ENCODE results near the gene TNFSF15.

The TNFSF15 gene

GRCh38 chr9:114825126-114825795 lies 19.4 kb upstream of the TNFSF15 start:
- DNase-seq (ENCODE audit: low read depth in 1 of 2, low spot score in 1 of 2), result no peak

GRCh38 chr9:114824110-114824509 lies 18.3 kb upstream of the TNFSF15 start:
- DNase-seq (ENCODE audit: low read depth in 1 of 2, low spot score in 1 of 2), result no peak

DNA sequence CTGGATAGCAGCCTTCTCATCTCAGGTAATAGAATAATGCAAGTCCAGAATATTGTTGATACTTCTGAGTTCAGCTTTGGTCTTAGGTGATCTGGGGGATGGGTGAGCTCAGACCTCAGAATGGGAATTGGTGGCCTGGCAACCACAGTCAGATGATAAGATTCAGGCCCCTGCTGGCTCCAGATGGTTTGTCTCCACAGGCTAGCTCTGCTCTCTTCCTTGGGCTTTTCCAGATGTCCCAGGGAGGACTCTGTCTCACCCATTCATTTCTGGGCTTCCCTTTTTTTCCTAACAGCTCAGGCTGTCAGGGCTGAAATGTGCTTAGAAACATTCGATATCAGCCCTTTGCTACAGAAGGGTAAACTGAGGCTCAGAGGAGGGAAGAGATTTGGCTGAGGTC lies 17.6 kb upstream of the TNFSF15 start:
- DNase-seq (ENCODE audit: low read depth in 1 of 2, low spot score in 1 of 2), result no peak

- no peak for DNase-seq (ENCODE audit: low read depth in 1 of 2, low spot score in 1 of 2)
Measured at GRCh38 chr9:114822708-114823107, 16.9 kb upstream of the TNFSF15 start.

DNA sequence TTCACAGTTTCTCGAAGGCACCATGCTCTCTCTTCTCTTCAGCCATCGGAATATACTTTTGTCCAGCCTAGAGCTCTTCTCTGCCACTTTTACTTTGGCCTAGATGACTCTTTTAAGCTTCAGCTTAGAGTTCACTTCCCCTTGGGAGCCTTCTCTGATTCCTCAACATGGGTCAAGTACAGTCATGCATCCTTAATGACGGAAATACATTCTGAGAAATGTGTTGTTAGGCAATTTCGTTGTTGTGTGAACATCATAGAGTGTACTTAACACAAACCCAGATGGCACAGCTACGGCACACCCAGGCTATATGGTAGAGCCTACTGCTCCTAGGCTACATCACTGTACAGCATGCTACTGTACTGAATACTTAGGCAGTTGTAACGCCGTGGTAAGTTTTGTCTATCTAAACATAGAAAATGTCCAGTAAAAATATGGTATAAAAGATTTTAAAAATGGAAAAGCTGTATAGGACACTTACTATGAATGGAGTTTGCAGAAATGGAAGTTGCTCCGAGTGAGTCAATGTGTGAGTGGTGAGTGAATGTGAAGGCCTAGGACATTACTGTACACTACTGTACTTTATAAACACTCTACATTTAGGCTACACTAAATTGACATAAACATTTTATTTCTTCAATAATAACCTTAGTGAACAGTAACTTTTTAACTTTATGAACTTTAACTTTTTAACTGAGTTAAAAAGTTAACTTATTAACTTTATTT lies 15.1 kb upstream of the TNFSF15 start:
- no peak for DNase-seq (ENCODE audit: low read depth in 1 of 2, low spot score in 1 of 2)

DNA sequence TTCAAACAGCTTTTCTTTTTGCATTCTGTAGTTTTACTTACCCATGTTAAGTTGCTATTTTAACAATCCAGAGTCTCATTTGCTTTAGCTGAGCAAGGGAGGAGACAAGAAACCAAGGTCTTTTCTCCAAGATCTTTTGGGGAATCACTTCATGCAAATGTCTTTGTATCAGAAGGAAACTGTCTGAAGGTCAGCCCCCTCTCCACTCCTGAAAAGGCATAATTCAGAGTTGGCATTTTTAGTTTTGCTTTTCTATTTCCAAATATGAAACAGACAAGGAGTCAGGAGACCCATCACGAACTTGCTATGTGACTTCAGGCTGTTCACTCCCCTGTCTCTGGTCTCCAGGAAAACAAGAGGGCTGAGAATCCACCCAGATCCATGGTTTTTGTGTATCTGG lies 12.3 kb upstream of the TNFSF15 start:
- DNase-seq (ENCODE audit: low read depth in 1 of 2, low spot score in 1 of 2), result no peak

- DNase-seq (ENCODE audit: low read depth in 1 of 2, low spot score in 1 of 2), result no peak
Measured at GRCh38 chr9:114813717-114814418, 8.0 kb upstream of the TNFSF15 start.

DNA sequence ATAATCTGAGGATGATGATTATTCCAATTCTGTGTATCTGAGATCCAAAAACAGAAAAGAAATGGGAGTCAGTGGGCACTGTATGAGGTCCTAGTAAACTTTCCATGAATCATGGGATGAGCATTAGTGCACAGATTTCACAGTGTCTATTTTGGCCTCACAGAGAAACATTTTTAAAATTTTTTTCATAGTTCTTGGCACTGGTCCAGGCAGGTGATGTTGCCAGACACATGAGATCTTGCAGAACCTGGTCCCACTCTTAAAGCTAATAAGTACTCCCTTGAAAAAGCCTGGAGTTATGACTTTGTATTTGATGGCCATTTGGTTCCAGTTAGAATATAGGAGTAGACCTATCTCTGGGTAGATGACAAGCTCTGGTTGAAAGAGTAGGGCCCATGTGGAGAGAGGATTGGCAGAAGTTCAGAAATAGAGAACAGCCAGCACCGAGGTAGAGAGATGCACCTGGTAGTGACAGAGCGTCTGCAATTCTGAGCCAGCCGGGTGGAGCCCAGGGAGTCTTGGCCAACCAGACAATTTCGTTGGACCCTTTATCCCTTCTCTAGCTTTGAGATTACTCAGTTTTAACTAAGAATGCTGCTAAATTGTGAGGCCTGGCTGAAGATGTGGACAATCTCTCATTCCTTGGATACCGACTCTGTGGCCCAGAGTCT lies 6.3 kb upstream of the TNFSF15 start:
- DNase-seq (ENCODE audit: low read depth in 1 of 2, low spot score in 1 of 2), result no peak

- no peak for DNase-seq (ENCODE audit: low read depth in 1 of 2, low spot score in 1 of 2)
Measured at GRCh38 chr9:114811301-114811700, 5.5 kb upstream of the TNFSF15 start.

GRCh38 chr9:114810614-114811013 lies 4.8 kb upstream of the TNFSF15 start:
- no peak for DNase-seq (ENCODE audit: low read depth in 1 of 2, low spot score in 1 of 2)

DNA sequence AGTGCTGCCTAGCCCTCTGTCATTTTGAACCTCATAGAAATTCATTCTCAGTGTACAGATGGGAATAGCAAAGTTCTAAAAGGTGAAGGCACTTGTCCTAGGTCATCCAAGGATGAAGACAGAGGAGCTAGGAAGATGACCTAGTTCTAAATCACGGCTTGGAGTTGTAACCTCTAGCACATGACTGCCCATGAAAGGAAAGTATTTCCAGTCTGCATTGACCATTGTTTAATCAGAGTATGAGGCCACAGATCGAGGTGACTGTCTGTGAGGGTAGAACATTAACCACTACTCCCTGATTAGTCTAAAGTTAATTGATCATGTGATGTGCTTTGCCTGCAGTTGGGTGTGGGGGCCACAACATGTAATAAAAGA lies 674 bp upstream of the TNFSF15 start:
- DNase-seq (ENCODE audit: low read depth in 1 of 2, low spot score in 1 of 2), result no peak

GRCh38 chr9:114804505-114804904 lies 1.3 kb downstream of the TNFSF15 start:
- no peak for DNase-seq (ENCODE audit: low read depth in 1 of 2, low spot score in 1 of 2)

DNA sequence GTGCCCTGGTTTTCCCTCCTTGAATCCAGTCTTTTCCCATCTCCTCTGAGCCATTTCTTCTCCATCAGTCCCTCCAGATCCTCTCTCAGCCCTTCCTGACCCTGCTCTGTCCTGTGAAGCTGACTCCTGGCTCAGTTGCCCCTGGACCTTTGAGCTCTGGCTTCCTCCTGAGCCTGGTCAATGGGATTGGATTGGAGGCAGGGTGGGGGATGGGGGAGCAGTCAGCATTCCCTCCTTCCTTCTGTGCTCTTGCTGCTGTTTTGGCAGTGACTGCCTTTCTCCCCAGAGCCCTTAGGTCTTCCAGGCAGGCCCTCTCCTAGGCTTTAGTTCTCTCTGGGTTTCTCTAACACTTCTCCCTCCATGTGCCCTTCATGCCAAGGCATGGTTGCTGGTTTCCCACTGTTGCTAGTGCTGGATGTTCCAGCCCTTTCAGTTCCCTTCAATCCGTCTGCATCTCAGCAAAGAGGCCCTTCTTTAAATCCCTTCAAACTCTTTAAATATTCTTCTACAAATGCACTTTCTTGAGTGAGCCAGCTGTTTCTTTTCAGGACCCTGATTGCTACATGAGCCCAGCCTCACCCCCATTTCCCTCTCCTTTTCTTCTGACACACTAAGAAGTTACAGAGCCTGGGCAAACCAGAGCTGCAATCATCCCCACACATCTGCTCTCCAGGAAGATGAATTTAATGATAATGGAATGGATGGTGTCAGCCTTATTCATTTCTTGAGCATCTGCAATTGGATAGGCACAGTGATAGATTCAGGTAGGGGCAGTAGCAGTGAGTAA lies 2.2 kb downstream of the TNFSF15 start:
- DNase-seq (ENCODE audit: low read depth in 1 of 2, low spot score in 1 of 2), result no peak

- DNase-seq (ENCODE audit: low read depth in 1 of 2, low spot score in 1 of 2), result no peak
Measured at GRCh38 chr9:114799925-114800324, 5.9 kb downstream of the TNFSF15 start.

GRCh38 chr9:114799441-114799840 lies 6.4 kb downstream of the TNFSF15 start:
- DNase-seq (ENCODE audit: low read depth in 1 of 2, low spot score in 1 of 2), result no peak

GRCh38 chr9:114798780-114799427 lies 6.9 kb downstream of the TNFSF15 start:
- no peak for DNase-seq (ENCODE audit: low read depth in 1 of 2, low spot score in 1 of 2)

GRCh38 chr9:114798101-114798500 lies 7.7 kb downstream of the TNFSF15 start:
- no peak for DNase-seq (ENCODE audit: low read depth in 1 of 2, low spot score in 1 of 2)

- DNase-seq (ENCODE audit: low read depth in 1 of 2, low spot score in 1 of 2), result no peak
Measured at GRCh38 chr9:114792396-114792795, 13.4 kb downstream of the TNFSF15 start.

DNA sequence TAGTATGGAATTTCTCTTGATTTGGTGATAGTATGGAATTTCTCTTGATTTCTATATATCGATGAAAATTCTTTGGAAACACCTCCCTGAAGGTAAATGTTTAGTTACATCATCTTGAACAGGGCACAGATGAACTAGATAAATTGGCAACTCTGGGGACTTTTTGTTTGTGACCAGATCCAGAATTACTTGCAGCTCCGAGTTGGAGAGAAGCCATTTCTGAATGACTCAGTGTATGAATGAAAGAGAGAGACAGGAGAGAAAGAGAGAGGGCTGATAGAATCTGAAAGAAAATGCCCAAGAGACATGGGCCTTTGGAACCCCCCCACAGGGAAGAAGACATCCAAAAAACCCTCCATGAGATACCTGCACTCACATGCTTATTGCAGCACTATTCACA lies 14.1 kb downstream of the TNFSF15 start:
- no peak for DNase-seq (ENCODE audit: low read depth in 1 of 2, low spot score in 1 of 2)

DNA sequence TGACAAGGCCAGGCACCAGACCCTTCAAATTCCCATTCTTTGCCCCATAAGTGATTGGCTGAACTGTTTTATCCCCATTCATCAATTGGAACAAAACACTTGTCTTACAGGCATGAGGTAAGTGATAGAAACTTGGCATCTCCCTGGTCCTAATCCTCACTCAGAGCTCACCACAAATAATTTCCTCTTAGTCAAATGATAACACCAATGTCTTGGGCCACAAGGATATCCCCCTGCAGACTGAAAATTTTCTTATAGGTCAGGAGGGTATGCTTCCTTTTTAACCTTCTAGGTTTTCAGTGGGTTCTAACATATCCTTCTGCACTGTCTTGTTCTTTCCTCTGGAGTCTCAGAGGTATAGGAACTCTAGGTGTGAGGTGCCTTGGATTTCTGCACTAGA lies 14.5 kb downstream of the TNFSF15 start:
- no peak for DNase-seq (ENCODE audit: low read depth in 1 of 2, low spot score in 1 of 2)

DNA sequence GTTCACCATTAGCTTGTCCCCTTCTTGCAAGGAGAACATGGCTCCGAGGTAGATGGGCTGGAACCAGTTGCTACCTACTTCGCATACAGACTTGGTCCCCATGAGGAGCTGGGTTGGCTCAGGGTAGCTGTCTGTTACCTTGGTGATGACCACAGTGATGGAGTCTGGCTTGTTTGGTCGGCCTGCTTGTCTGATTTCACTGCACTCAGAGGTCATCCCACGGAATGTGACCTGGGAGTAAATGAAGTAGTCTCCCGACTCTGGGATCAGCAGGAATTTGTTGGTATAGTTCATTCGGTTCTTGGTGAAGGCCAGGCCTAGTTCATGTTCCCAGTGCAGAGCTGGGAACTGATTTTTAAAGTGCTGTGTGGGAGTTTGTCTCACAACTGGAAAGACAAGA lies 15.3 kb downstream of the TNFSF15 start:
- no peak for DNase-seq (ENCODE audit: low read depth in 1 of 2, low spot score in 1 of 2)

Data from activated T-helper 1 cell treated with anti-CD3 and anti-CD28 coated beads, Interleukin-2, amount 50 U/mL, for 16 hours (primary cell).